Measurements from ENCODE around the gene BRME1.

BRME1 gene

GRCh38 chr19:13839130-13839937 is 66.6 kb downstream of the BRME1 start:
- Histone ChIP-seq H3K9me3 (ENCODE audit: control insufficient read depth, insufficient read depth, low read depth, low read length) (no peaks in the 10 kb centered on the region), H3K4me1 (ENCODE audit: control insufficient read depth, insufficient read depth, low read length) (peaks cover 14% of the 10 kb centered on the region), H3K4me3 (ENCODE audit: low read depth, low read length) (peak overlapping the region; percentile 21), H3K36me3 (ENCODE audit: control insufficient read depth in 2 of 2, insufficient read depth in 1 of 2, low read length in 2 of 2) (peaks cover 0 to 11% of the 10 kb centered on the region in 2 experiments; a peak in 1 of 3 replicates), H3K27ac (ENCODE audit: extremely low read depth, low read depth, low read length) (peak overlapping the region; percentile 24; the same call in 1 of the 2 replicates)
- POLR2A ChIA-PET: interaction anchor here (0.6 to 3.0 kb wide), 4 partner anchors 13 to 675 kb away, joined by 4 to 21 read pairs (median 6); partner anchors contain the start of gene ZSWIM4
- TF ChIP-seq KLF1 (tag by site-specific recombination; IDR thresholded peaks at IDR 0.05) (peak; percentile 69; the same call in 1 of the 2 replicates), ZNF2 (tag by site-specific recombination; IDR thresholded peaks at IDR 0.05) (no peak), ZNF792 (tag by site-specific recombination; IDR thresholded peaks at IDR 0.05) (no peak), ZBTB26 (tag by site-specific recombination; optimal IDR thresholded peaks at IDR 0.05) (no peak), ZNF473 (tag by site-specific recombination; IDR thresholded peaks at IDR 0.05) (no peak), EGR2 (tag by site-specific recombination; IDR thresholded peaks at IDR 0.05; ENCODE audit: low read depth) (0 out of 2 replicates have a peak, but pooled peaks have one; percentile 16), MEIS1 (CRISPR knock-in tag; IDR thresholded peaks at IDR 0.05; ENCODE audit: borderline replicate concordance) (no peak), ZXDB (tag by site-specific recombination; IDR thresholded peaks at IDR 0.05) (peak; percentile 45; the same call in 1 of the 2 replicates)
- CTCF ChIA-PET: interaction anchor here (0.6 to 0.8 kb wide), 3 partner anchors 23 to 1876 kb away, joined by 3 read pairs; no protein-coding TSS in a partner anchor

GRCh38 chr19:13838435-13839129 is 67.3 kb downstream of the BRME1 start:
- peaks cover 7% of the 10 kb centered on the region for H3K4me1 ChIP-seq (ENCODE audit: control insufficient read depth, insufficient read depth, low read length)
- H3K9me3 ChIP-seq (ENCODE audit: control insufficient read depth, insufficient read depth, low read depth, low read length): no peaks in the 10 kb centered on the region
- 0 out of 2 replicates have a peak, but pooled peaks have one; percentile 14 for TF ChIP-seq ZBTB8A (tag by site-specific recombination; IDR thresholded peaks at IDR 0.05)
- TF ChIP-seq ZNF394 (tag by site-specific recombination; IDR thresholded peaks at IDR 0.05; ENCODE audit: borderline replicate concordance): no peak
- 0 out of 2 replicates have a peak, but pooled peaks have one; percentile 74 for TF ChIP-seq ZNF768 (tag by site-specific recombination; IDR thresholded peaks at IDR 0.05)
- TF ChIP-seq OVOL3 (tag by site-specific recombination; IDR thresholded peaks at IDR 0.05): no peak
- no peak for TF ChIP-seq ZBTB6 (tag by site-specific recombination; IDR thresholded peaks at IDR 0.05)
- TF ChIP-seq ZNF518A (tag by site-specific recombination; conservative IDR thresholded peaks at IDR 0.05; ENCODE audit: low read depth): no peak
- TF ChIP-seq PRDM4 (tag by site-specific recombination; IDR thresholded peaks at IDR 0.05): no peak
- TF ChIP-seq GLI4 (tag by site-specific recombination; IDR thresholded peaks at IDR 0.05): no peak
- ChIA-PET POLR2A (no interaction called here), CTCF (no interaction called here)
- H3K27ac ChIP-seq (ENCODE audit: extremely low read depth, low read depth, low read length): no peak overlapping the region
- H3K36me3 ChIP-seq (ENCODE audit: control insufficient read depth in 2 of 2, insufficient read depth in 1 of 2, low read length in 2 of 2): peaks cover 0 to 16% of the 10 kb centered on the region in 2 experiments; a peak in 1 of 3 replicates
- no peak overlapping the region for H3K4me3 ChIP-seq (ENCODE audit: low read depth, low read length)

Data from HEK293 (cell line).